ENCODE data around the gene SHC3.

- TF ChIP-seq CTCF (IDR thresholded peaks at IDR 0.05 in 2 of 3, conservative IDR thresholded peaks at IDR 0.05 in 1 of 3; ENCODE audit: borderline replicate concordance in 1 of 3, insufficient read depth in 1 of 3, low read depth in 2 of 3, low read length in 2 of 3) (no peak; a peak in 1 of 6 replicates), YY1 (IDR thresholded peaks at IDR 0.05; ENCODE audit: extremely low read depth, insufficient replicate concordance, low read depth, low read length) (no peak), ELF1 (IDR thresholded peaks at IDR 0.05; ENCODE audit: borderline replicate concordance, low read depth) (no peak), POLR2AphosphoS5 (IDR thresholded peaks at IDR 0.05; ENCODE audit: low read depth, low read length) (no peak), RAD21 (IDR thresholded peaks at IDR 0.05; ENCODE audit: low read depth) (no peak), EZH2 (IDR thresholded peaks at IDR 0.05) (no peak), POLR2A (IDR thresholded peaks at IDR 0.05; ENCODE audit: borderline replicate concordance, extremely low read depth, insufficient read depth, insufficient read length) (no peak), CEBPB (IDR thresholded peaks at IDR 0.05; ENCODE audit: low read depth) (no peak), ZBTB33 (IDR thresholded peaks at IDR 0.05; ENCODE audit: extremely low read depth, insufficient replicate concordance, low read length) (no peak), SIN3A (IDR thresholded peaks at IDR 0.05; ENCODE audit: low read depth) (no peak), JUND (IDR thresholded peaks at IDR 0.05) (no peak), REST (IDR thresholded peaks at IDR 0.05; ENCODE audit: low read depth) (no peak)
These were observed 2.8 kb downstream of the SHC3 start for GRCh38 chr9:89175828-89176261.

All from HCT116 (cell line).